Muscle layer of duodenum (tissue), 2 donors: ENCODE measurements around the gene PTPRG.

Experiments
- H3K27ac ChIP-seq: one replicate; pipeline ENCODE4 v1.7.0; 2013; ENCODE audit warnings: mild to moderate bottlenecking, low read length
- H3K27me3 ChIP-seq: one replicate; pipeline ENCODE4 v1.7.0; 2013; ENCODE audit warnings: low read depth, mild to moderate bottlenecking, control low read depth, low read length
- H3K36me3 ChIP-seq, 2 donors: one replicate each; pipeline ENCODE4 v1.7.0; 2013; ENCODE audit warnings: low read length in 2 of 2, control low read depth in 1 of 2, mild to moderate bottlenecking in 1 of 2; ENCODE audit not compliant: insufficient read depth in 2 of 2, control insufficient read depth in 1 of 2
- H3K4me1 ChIP-seq, 2 donors: one replicate each; pipeline ENCODE4 v1.7.0; 2013; ENCODE audit warnings: low read length in 2 of 2, mild to moderate bottlenecking in 2 of 2, control low read depth in 1 of 2, moderate library complexity in 1 of 2; ENCODE audit not compliant: insufficient read depth in 2 of 2, control insufficient read depth in 1 of 2
- H3K4me3 ChIP-seq, 2 donors: one replicate each; pipeline ENCODE4 v1.7.0; 2013; ENCODE audit warnings: low read length in 2 of 2, low read depth in 1 of 2, mild to moderate bottlenecking in 1 of 2
- H3K9me3 ChIP-seq, 2 donors: one replicate each; pipeline ENCODE4 v1.7.0; 2013; ENCODE audit warnings: low read length in 2 of 2, control low read depth in 1 of 2, mild to moderate bottlenecking in 1 of 2; ENCODE audit not compliant: control insufficient read depth in 1 of 2
- donor health status: healthy.

Gene PTPRG

GRCh38 chr3:61967019-61967418, 405.6 kb downstream of the PTPRG start:
- Histone ChIP-seq H3K9me3 (no peaks in the 10 kb centered on the region), H3K27me3 (no peaks in the 10 kb centered on the region), H3K27ac (no peak overlapping the region), H3K36me3 (no peaks in the 10 kb centered on the region), H3K4me1 (no peaks in the 10 kb centered on the region), H3K4me3 (no peak overlapping the region)

- H3K36me3 ChIP-seq: no peaks in the 10 kb centered on the region
- H3K27ac ChIP-seq: no peak overlapping the region
- no peaks in the 10 kb centered on the region for H3K27me3 ChIP-seq
- no peak overlapping the region for H3K4me3 ChIP-seq
- no peaks in the 10 kb centered on the region for H3K4me1 ChIP-seq
- no peaks in the 10 kb centered on the region for H3K9me3 ChIP-seq
Measured at GRCh38 chr3:61967937-61968336, 406.6 kb downstream of the PTPRG start.

- Histone ChIP-seq H3K9me3 (no peaks in the 10 kb centered on the region), H3K4me3 (no peak overlapping the region), H3K4me1 (peaks cover 0 to 6% of the 10 kb centered on the region in 2 donors), H3K27me3 (no peaks in the 10 kb centered on the region), H3K36me3 (no peaks in the 10 kb centered on the region), H3K27ac (no peak overlapping the region)
Measured at GRCh38 chr3:61974662-61975061, 413.3 kb downstream of the PTPRG start.

GRCh38 chr3:61975199-61975598, 413.8 kb downstream of the PTPRG start:
- peaks cover 0 to 6% of the 10 kb centered on the region in 2 donors for H3K4me1 ChIP-seq
- H3K4me3 ChIP-seq: no peak overlapping the region

GRCh38 chr3:61975936-61976335, 414.6 kb downstream of the PTPRG start:
- Histone ChIP-seq H3K36me3 (no peaks in the 10 kb centered on the region), H3K4me1 (peaks cover 0 to 6% of the 10 kb centered on the region in 2 donors), H3K4me3 (no peak overlapping the region), H3K9me3 (no peaks in the 10 kb centered on the region), H3K27me3 (no peaks in the 10 kb centered on the region), H3K27ac (no peak overlapping the region)

More at GRCh38 chr3:61975199-61975598, 413.8 kb downstream of the PTPRG start:
- Histone ChIP-seq H3K27ac (no peak overlapping the region), H3K36me3 (no peaks in the 10 kb centered on the region), H3K27me3 (no peaks in the 10 kb centered on the region), H3K9me3 (no peaks in the 10 kb centered on the region)

GRCh38 chr3:61978460-61979419, 417.4 kb downstream of the PTPRG start:
- H3K4me3 ChIP-seq: no peak overlapping the region
- no peaks in the 10 kb centered on the region for H3K36me3 ChIP-seq
- H3K9me3 ChIP-seq: no peaks in the 10 kb centered on the region
- no peaks in the 10 kb centered on the region for H3K27me3 ChIP-seq
- no peak overlapping the region for H3K27ac ChIP-seq
- peaks cover 0 to 6% of the 10 kb centered on the region in 2 donors for H3K4me1 ChIP-seq

- H3K27ac ChIP-seq: no peak overlapping the region
- H3K4me1 ChIP-seq: peaks cover 0 to 6% of the 10 kb centered on the region in 2 donors
Measured at GRCh38 chr3:61979638-61980037, 418.3 kb downstream of the PTPRG start.

GRCh38 chr3:61980041-61980440, 418.7 kb downstream of the PTPRG start:
- peaks cover 0 to 1% of the 10 kb centered on the region in 2 donors for H3K4me1 ChIP-seq
- no peak overlapping the region for H3K4me3 ChIP-seq
- no peaks in the 10 kb centered on the region for H3K9me3 ChIP-seq
- H3K36me3 ChIP-seq: no peaks in the 10 kb centered on the region
- H3K27me3 ChIP-seq: no peaks in the 10 kb centered on the region
- no peak overlapping the region for H3K27ac ChIP-seq

More at GRCh38 chr3:61979638-61980037, 418.3 kb downstream of the PTPRG start:
- Histone ChIP-seq H3K27me3 (no peaks in the 10 kb centered on the region), H3K9me3 (no peaks in the 10 kb centered on the region), H3K36me3 (no peaks in the 10 kb centered on the region), H3K4me3 (no peak overlapping the region)

GRCh38 chr3:61981060-61981459, 419.7 kb downstream of the PTPRG start:
- Histone ChIP-seq H3K27ac (no peak overlapping the region), H3K4me1 (no peaks in the 10 kb centered on the region), H3K36me3 (no peaks in the 10 kb centered on the region), H3K27me3 (no peaks in the 10 kb centered on the region), H3K4me3 (no peak overlapping the region), H3K9me3 (no peaks in the 10 kb centered on the region)

GRCh38 chr3:61983479-61983878, 422.1 kb downstream of the PTPRG start:
- no peaks in the 10 kb centered on the region for H3K9me3 ChIP-seq
- H3K4me1 ChIP-seq: no peaks in the 10 kb centered on the region
- H3K4me3 ChIP-seq: no peak overlapping the region
- no peak overlapping the region for H3K27ac ChIP-seq
- H3K27me3 ChIP-seq: no peaks in the 10 kb centered on the region
- no peaks in the 10 kb centered on the region for H3K36me3 ChIP-seq

GRCh38 chr3:61985020-61985419, 423.6 kb downstream of the PTPRG start:
- no peak overlapping the region for H3K4me3 ChIP-seq
- H3K27ac ChIP-seq: no peak overlapping the region
- no peaks in the 10 kb centered on the region for H3K9me3 ChIP-seq
- no peaks in the 10 kb centered on the region for H3K27me3 ChIP-seq
- H3K4me1 ChIP-seq: no peaks in the 10 kb centered on the region
- no peaks in the 10 kb centered on the region for H3K36me3 ChIP-seq
